ENCODE data around the gene CA11.

CA11 gene

GRCh38 chr19:48631225-48631624 is 14.8 kb downstream of the CA11 start:
- Histone ChIP-seq H3K4me3 (replicated peaks; ENCODE audit: insufficient read depth, low read length) (no peak overlapping the region), H3K27ac (replicated peaks) (0 out of 2 replicates have a peak overlapping the region, but pooled peaks have one; percentile 4)
- TF ChIP-seq CTCF (IDR thresholded peaks at IDR 0.05; ENCODE audit: insufficient read depth, low read length), result no peak

GRCh38 chr19:48630296-48631063 is 15.5 kb downstream of the CA11 start:
- H3K27ac ChIP-seq (replicated peaks), result 0 out of 2 replicates have a peak overlapping the region, but pooled peaks have one; percentile 4
- H3K4me3 ChIP-seq (replicated peaks; ENCODE audit: insufficient read depth, low read length), result no peak overlapping the region
- H3K27me3 ChIP-seq (ENCODE audit: insufficient read depth, poor library complexity, severe bottlenecking), result no peaks in the 10 kb centered on the region
- DNase-seq (ENCODE audit: low read depth in 1 of 2, low spot score in 1 of 2), result no peak
- TF ChIP-seq POLR2AphosphoS5 (IDR thresholded peaks at IDR 0.05; ENCODE audit: low read depth), result peak; percentile 52; the same call in 1 of the 2 replicates
- no peak for TF ChIP-seq REST (IDR thresholded peaks at IDR 0.05; ENCODE audit: insufficient replicate concordance, low read depth)
- TF ChIP-seq CTCF (IDR thresholded peaks at IDR 0.05; ENCODE audit: insufficient read depth, low read length), result no peak

More at GRCh38 chr19:48631225-48631624, 14.8 kb downstream of the CA11 start:
- DNase-seq (ENCODE audit: low read depth in 1 of 2, low spot score in 1 of 2), result no peak
- no peaks in the 10 kb centered on the region for H3K27me3 ChIP-seq (ENCODE audit: insufficient read depth, poor library complexity, severe bottlenecking)

GRCh38 chr19:48629599-48630295 is 16.2 kb downstream of the CA11 start:
- Histone ChIP-seq H3K27ac (replicated peaks) (no peak overlapping the region), H3K27me3 (ENCODE audit: insufficient read depth, poor library complexity, severe bottlenecking) (no peaks in the 10 kb centered on the region), H3K4me3 (replicated peaks; ENCODE audit: insufficient read depth, low read length) (no peak overlapping the region)
- TF ChIP-seq POLR2AphosphoS5 (IDR thresholded peaks at IDR 0.05; ENCODE audit: low read depth) (peak; percentile 48; the same call in 1 of the 2 replicates), CTCF (IDR thresholded peaks at IDR 0.05; ENCODE audit: insufficient read depth, low read length) (no peak)
- no peak for DNase-seq (ENCODE audit: low read depth in 1 of 2, low spot score in 1 of 2)

- no peak overlapping the region for H3K4me3 ChIP-seq (replicated peaks; ENCODE audit: insufficient read depth, low read length)
- DNase-seq (ENCODE audit: low read depth in 1 of 2, low spot score in 1 of 2), result no peak
- TF ChIP-seq REST (IDR thresholded peaks at IDR 0.05; ENCODE audit: insufficient replicate concordance, low read depth), result no peak
- no peak for TF ChIP-seq CTCF (IDR thresholded peaks at IDR 0.05; ENCODE audit: insufficient read depth, low read length)
- no peak overlapping the region for H3K27ac ChIP-seq (replicated peaks)
- H3K27me3 ChIP-seq (ENCODE audit: insufficient read depth, poor library complexity, severe bottlenecking), result no peaks in the 10 kb centered on the region
Observed at GRCh38 chr19:48629297-48629598, 16.7 kb downstream of the CA11 start.
